ENCODE data around the gene GATA3. TPM values are rescaled to one million over a fixed set of nuclear protein-coding genes. Genes with fewer than 3 reads are reported as not detected.

The GATA3 gene
- polyA plus RNA-seq, 4 donors, result 3.6 to 118 (median 89.6) TPM

DNA sequence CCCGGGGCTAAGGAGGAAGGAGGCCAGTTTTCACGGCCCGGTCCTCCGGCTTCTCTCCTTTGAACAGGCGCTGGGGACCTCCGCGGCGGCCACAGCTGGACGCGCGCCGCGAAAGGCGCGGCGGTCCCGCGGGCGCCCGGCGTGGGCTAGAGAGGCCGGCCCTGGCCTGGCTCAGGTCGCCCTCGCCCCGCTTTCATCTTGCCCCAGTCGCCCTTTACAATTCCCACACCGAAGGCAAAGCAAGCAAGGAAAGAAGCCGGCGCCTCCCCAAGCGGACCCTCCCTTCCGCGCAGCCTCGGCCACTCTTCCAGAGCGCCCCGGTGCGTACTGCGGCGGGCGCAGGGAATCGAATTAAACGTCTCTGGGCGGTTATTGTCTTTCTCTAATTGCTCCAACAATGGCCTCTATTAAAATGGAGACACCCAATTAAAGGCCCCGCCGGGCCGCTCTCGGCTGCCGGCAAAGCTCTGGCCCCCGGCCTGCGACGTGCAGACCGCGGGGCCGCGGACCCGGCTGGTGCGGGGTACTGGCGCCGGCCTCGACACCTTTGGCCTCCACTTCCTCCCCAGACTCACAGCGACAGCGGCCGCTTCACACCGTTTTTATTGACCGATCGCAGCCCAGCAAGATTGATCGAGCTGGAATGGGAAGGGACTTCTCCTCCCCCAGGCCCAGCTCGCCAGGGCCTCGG is 4.5 kb upstream of the GATA3 start:
- DNase-seq (ENCODE audit: low read depth in 4 of 4, low spot score in 3 of 4), result no peak

DNA sequence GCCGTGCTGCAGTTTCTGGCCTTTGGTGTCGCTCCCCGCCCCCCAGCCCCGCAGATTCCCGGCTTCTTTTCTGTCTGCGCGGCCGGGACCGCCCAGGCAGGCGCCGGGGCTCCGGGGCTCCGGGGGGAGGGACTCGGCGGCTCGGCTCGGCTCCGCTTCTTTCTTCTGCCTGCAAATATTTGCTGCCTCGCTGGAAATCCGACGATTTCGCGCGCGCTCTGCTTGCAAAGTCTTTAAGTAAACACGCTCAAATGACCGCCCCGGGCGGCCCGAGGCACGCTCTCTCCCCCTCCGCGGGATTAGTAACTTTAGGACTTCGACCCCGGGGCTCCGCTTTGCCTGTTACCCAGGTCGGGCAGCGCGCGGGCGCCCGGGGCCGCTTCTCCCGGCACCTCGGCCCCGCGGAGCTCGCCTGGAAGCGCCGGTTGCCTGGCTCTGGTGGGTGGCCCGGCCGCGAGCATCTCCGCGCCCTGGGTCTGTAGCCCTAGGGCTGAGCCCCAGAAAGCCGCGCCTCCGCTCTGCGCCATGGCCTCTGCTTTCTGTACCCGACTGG is 3.9 kb upstream of the GATA3 start:
- DNase-seq (ENCODE audit: low read depth in 4 of 4, low spot score in 3 of 4), result no peak

GRCh38 chr10:8051109-8051821 is 3.2 kb upstream of the GATA3 start:
- DNase-seq (ENCODE audit: low read depth in 4 of 4, low spot score in 3 of 4), result no peak

- DNase-seq (ENCODE audit: low read depth in 4 of 4, low spot score in 3 of 4), result no peak
These were observed 2.6 kb upstream of the GATA3 start for GRCh38 chr10:8051851-8052257.

DNA sequence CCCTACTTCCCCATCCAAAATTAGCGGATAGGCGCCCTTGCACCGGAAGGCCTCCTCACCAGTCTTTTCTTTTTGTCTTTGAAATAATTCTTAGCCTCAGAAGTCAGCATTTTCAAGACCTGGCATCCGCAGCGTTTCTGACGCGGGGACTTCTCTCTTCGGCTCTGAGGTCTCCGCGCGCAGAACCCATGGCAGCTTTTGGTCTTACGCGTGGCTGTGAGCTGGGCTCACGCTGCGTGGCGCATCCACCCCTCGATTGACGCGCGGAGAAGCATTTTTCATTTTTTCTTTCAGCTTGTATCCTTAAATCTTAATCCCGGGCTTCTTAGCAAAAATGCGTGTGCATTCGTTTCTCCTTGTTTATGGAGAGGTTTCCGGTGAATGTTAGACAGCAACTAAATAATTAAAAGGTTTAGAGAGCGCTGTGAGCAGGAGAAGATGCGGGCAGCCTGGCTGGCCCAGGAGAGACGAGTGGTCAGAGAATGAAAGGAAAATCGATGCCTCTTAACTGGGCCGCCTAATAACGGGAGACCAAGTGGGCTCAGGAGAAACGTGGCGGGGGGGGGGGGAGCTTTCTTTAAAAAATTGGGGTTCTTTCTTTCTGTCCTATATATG is 2.0 kb upstream of the GATA3 start:
- no peak for DNase-seq (ENCODE audit: low read depth in 4 of 4, low spot score in 3 of 4)

DNA sequence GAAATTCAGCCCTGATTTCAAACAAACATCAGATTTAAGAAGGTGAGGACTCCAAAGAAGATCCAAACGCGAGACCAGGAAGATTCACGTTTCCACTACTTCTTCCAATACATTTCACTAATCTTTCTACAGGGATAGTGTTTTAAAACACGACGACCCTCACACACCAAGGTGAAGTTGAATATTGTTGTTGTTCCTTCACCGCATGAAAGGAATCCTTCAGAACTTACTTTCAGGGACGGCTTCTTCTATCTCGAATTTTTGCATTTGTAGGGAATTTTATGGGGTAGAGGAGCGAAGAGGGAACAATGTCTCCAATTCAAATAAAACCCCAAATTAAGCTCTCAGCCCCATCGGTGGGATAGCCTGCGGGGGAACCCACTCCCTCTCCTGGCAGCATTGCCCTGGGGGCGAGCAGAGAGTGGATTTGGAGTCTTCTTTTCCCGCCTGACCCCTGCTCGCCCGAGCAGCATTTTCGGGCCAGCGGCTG is 1.5 kb upstream of the GATA3 start:
- DNase-seq (ENCODE audit: low read depth in 4 of 4, low spot score in 3 of 4), result no peak

DNA sequence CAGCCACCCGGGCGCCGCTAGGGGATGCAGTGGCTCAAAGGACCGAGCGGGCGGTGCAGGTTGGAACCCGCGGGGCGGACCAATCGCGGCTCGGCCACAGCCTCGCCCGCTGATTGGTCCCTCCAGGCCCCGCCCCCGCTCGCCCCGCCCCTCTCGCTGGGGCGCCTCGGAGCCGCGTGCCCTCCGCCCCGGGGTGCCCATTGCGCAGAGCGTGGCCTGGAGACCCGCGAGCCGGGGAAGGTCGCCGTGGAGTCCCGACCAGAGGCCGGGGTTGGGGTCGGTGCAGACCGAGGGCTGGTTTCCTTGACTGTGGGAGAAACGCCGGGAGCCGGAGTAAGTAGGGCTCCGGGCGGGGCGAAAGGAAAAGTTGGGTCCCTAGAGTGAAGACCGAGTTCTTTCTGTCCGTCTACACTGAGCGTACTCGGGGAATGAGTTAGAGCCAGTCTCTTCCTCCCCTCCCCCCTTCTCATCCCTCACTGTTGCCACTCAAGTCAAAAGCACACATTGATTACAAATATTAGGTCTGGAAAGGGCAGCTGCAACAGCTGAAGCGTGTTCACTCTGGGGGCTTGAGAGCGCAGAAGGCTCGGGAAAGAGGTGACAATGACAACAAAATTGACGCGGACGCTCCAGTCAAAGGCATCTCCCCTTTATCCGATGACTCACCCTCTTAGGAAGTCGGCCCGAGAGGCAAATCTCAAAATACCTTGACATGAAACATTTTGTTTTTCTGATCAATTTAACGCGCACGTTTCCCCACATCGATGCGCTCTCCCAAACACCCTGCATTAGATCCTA is 843 bp upstream of the GATA3 start:
- peak in 1 of 4 donors; percentile 74 for DNase-seq (ENCODE audit: low read depth in 4 of 4, low spot score in 3 of 4)

GRCh38 chr10:8054244-8054493 is 319 bp upstream of the GATA3 start:
- DNase-seq (ENCODE audit: low read depth in 4 of 4, low spot score in 3 of 4), result no peak

DNA sequence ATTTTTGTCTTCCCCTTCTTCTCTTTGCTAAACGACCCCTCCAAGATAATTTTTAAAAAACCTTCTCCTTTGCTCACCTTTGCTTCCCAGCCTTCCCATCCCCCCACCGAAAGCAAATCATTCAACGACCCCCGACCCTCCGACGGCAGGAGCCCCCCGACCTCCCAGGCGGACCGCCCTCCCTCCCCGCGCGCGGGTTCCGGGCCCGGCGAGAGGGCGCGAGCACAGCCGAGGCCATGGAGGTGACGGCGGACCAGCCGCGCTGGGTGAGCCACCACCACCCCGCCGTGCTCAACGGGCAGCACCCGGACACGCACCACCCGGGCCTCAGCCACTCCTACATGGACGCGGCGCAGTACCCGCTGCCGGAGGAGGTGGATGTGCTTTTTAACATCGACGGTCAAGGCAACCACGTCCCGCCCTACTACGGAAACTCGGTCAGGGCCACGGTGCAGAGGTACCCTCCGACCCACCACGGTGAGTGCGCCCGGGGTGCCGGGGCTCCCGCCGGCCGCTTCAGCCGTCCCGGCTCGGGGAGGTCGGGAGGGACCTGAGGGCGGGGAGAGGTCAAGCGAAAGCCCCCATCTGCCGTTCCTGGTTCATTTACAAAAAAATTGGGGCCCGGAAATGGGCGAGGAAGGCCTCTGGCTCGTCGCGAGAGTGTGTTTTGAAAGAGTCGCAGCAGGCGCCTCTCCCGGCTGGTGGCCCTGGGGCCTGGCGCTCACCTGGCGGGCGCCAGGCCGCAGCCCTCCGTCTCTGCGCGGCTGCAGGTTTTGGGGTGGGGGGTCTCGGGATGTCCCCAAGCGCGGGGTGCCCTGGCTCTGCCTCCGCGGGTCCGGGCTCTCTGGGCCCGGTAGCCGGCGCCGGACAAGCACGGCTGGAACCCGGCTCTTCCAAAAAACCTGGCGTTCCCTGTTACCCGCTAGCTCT is 1.2 kb downstream of the GATA3 start:
- DNase-seq (ENCODE audit: low read depth in 4 of 4, low spot score in 3 of 4), result no peak

- no peak for DNase-seq (ENCODE audit: low read depth in 4 of 4, low spot score in 3 of 4)
These were observed 1.9 kb downstream of the GATA3 start for GRCh38 chr10:8056378-8056777.

DNA sequence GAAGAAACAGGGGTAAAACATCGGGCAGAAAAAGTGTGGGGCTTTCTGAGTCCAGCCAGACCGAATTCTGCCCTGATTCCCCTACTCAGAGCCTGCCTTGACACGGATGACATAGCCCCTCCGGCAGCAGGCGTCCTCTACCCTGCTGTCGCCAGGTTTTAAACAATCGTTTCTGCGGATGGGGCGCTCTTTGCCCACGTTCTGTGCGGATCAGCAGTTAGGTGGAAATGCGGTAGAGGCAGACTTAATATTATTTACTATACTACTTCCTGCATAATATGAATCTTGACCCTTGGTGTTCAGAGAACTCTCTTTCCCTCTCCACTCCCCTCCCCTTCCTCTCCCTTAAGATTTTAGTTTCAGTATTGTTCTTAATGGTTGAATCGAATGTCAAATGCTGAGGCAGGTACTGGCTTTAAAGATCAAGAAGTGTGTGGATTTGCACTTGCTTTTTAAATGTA is 2.4 kb downstream of the GATA3 start:
- no peak for DNase-seq (ENCODE audit: low read depth in 4 of 4, low spot score in 3 of 4)

- DNase-seq (ENCODE audit: low read depth in 4 of 4, low spot score in 3 of 4), result no peak
These were observed 3.3 kb downstream of the GATA3 start for GRCh38 chr10:8057636-8058273.

GRCh38 chr10:8058274-8059111 is 4.0 kb downstream of the GATA3 start:
- no peak for DNase-seq (ENCODE audit: low read depth in 4 of 4, low spot score in 3 of 4)

DNA sequence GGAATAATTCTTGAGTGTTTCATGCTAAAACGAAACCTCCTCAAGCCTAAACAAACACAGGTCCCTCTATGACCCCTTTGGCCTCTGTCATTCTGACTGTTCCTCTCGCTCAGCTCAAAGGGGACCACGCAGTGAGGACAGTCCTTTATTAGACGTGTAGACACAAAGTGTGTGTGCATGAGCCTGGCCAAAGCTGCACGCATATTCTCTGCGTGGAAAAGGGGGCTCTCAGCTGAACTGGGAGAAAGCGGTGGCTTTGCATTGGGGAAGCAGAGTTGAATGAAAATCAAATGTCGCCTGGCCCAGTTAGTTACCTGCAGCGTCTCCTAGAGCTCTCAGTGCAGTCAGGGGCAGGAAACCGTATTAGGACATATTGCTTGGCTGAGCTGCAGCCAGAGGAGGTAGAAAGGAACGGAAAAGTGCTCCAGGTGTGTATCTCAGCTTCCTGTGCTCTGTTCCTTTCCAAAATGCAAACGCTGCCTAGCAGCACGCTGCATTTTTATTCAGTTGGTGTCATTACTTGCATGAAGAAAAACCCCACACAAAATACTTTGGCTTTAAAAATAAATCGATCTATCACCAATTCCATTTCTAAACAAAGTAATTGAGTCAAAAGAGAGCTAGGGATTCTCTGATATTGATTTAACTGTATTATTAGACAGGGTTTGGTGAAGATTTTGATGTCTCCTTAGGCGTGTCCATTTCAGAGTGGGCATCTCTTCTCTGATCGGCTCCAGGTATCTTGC is 4.9 kb downstream of the GATA3 start:
- no peak for DNase-seq (ENCODE audit: low read depth in 4 of 4, low spot score in 3 of 4)

GRCh38 chr10:8060010-8060703 is 5.7 kb downstream of the GATA3 start:
- DNase-seq (ENCODE audit: low read depth in 4 of 4, low spot score in 3 of 4), result no peak

DNA sequence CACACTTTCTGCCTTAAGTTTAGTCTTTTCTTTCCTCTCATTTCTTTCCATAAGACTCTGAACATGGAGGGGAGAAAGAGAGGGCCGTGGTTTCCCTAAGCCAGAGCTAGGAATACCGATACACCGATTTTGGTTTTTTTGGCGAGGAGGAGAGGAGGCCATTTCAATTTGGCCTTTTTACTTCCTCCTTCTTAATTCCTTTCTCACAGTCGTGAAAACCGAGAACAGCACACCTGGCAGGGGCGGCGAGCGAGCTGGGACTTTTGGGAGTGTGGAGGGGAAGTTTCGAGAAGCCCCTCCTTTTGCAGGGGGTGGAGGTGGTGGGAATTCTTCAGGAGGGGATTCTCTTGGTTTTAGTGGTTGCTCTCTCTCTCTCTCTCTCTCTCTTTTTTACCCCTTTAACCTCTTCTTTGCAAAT is 6.2 kb downstream of the GATA3 start:
- no peak for DNase-seq (ENCODE audit: low read depth in 4 of 4, low spot score in 3 of 4)

Data from left renal pelvis (tissue), 4 donors.